Thyroid gland (tissue), 4 donors: ENCODE results near the gene ACVR2A. TPM values are rescaled to one million over a fixed set of nuclear protein-coding genes. Genes with fewer than 3 reads are reported as not detected.

Source experiments
- DNase-seq, 2 donors: peaks; one replicate each; pipeline ENCODE4 v3.0.0-alpha.2; 2019
- H3K27ac ChIP-seq, 3 donors: fragments of 200-600 bp; sonication (generic); 1 replicate in 2 of 3; 2 replicates in 1 of 3; pipeline ENCODE4 v1.5.1; 2016 to 2019; ENCODE audit warnings: mild to moderate bottlenecking in 1 of 3, moderate library complexity in 1 of 3
- H3K27me3 ChIP-seq: fragments of 200-600 bp; sonication (generic); one replicate; pipeline ENCODE4 v1.5.1; 2019
- H3K36me3 ChIP-seq, 2 donors: fragments of 200-600 bp; sonication (generic); one replicate each; pipeline ENCODE4 v1.5.1; 2016 to 2019
- H3K4me1 ChIP-seq, 2 donors: fragments of 200-600 bp; sonication (generic); one replicate each; pipeline ENCODE4 v1.5.1; 2017 to 2019
- H3K4me3 ChIP-seq, 3 donors: fragments of 200-600 bp; sonication (generic); replicated peaks in 1 of 3; 1 replicate in 2 of 3; 2 replicates in 1 of 3; pipeline ENCODE4 v1.5.1; 2016; ENCODE audit warnings: mild to moderate bottlenecking in 1 of 3
- H3K9me3 ChIP-seq: fragments of 200-600 bp; sonication (generic); one replicate; pipeline ENCODE4 v1.5.1; 2017
- POLR2A ChIP-seq, 2 donors: fragments of 450-650 bp; IDR thresholded peaks; one replicate each; pipeline ENCODE4 v1.6.1; 2017; ENCODE audit warnings: antibody characterized with exemption in 2 of 2, mild to moderate bottlenecking in 2 of 2, moderate library complexity in 1 of 2
- WGBS, 2 donors: methylation state at CpG; one replicate each; pipeline ENCODE4 v1.1.5; 2017; 5-methylcytosine and 5-hydroxymethylcytosine counted together
- intact Hi-C: fragments of 100-400 bp; cut with DNase I; formaldehyde crosslinking; loops from one replicate; pipeline ENCODE4 v1.15.1; 2023
- total RNA-seq, 4 donors: library from RNA; depleted of rRNA; stranded (reverse); fragments of >200 nt; gene quantifications; one replicate each; pipeline ENCODE4 v1.2.3, GENCODE V29; 2016
- TF ChIP-seq, protein P1 (sequence below), 6 experiments: fragments of 200-600 bp in 3 of 6; fragments of 450-650 bp in 3 of 6; sonication (generic) in 3 of 6; IDR thresholded peaks; one replicate each; pipeline ENCODE4 v1.5.1; 2016 to 2019; ENCODE audit warnings: antibody characterized with exemption in 6 of 6, mild to moderate bottlenecking in 2 of 6, inconsistent platforms in 1 of 6, moderate library complexity in 1 of 6

The ACVR2A gene
- total RNA-seq, 4 donors from 2014 or later, result 18.4 to 34.9 (median 24.8) TPM

DNA sequence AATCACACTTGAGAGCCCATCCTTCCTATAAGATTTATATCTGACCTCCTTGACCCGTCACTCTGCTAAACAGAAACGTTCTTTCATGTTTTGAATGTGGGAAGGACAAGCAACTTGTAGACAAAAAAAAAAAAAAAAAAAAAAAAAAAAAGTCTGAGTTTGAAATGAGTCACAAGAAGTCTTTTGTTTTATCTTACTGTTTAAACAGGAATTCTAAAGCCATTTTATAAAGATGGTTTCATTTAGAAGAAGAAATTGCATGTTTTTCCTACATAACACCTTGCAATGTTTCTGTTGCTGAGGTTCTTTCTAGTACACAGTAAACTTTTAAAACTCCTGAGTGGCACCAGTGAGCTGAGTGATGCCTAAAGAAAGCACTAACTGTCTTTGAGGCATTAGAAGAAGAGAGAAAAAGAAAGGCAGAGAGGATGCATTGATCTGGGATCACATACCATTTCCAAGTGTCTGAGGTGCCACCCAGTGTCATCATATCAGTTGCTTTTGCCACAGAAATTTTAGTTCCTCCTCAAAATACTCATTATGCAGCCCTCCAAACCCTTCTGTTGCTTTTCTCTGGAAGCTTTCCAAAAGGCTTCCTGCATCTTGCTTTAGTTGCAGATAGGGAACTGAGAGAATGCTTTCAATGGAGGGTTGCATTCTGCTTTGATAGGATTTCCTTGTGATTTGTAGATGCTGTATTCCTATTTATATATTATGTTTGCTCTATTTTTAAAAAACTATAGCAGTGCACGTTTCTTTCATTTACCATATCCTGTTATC lies 69.1 kb downstream of the ACVR2A start:
- H3K27ac ChIP-seq, result no peak overlapping the region
- intact Hi-C loops, result no loop called here
- 41 to 43% methylated on average over 3 of the region's 3 CpGs for WGBS, 2 donors
- no peak for DNase-seq
- H3K9me3 ChIP-seq, result no peaks in the 10 kb centered on the region
- TF ChIP-seq, protein P1, sequence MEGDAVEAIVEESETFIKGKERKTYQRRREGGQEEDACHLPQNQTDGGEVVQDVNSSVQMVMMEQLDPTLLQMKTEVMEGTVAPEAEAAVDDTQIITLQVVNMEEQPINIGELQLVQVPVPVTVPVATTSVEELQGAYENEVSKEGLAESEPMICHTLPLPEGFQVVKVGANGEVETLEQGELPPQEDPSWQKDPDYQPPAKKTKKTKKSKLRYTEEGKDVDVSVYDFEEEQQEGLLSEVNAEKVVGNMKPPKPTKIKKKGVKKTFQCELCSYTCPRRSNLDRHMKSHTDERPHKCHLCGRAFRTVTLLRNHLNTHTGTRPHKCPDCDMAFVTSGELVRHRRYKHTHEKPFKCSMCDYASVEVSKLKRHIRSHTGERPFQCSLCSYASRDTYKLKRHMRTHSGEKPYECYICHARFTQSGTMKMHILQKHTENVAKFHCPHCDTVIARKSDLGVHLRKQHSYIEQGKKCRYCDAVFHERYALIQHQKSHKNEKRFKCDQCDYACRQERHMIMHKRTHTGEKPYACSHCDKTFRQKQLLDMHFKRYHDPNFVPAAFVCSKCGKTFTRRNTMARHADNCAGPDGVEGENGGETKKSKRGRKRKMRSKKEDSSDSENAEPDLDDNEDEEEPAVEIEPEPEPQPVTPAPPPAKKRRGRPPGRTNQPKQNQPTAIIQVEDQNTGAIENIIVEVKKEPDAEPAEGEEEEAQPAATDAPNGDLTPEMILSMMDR (IDR thresholded peaks at IDR 0.05), result no peak
- no peak for TF ChIP-seq POLR2A (IDR thresholded peaks at IDR 0.05)
- H3K36me3 ChIP-seq, result no peaks in the 10 kb centered on the region
- H3K4me3 ChIP-seq, result no peak overlapping the region
- H3K4me1 ChIP-seq, result peaks cover 5 to 22% of the 10 kb centered on the region in 2 donors
- H3K27me3 ChIP-seq, result no peaks in the 10 kb centered on the region

DNA sequence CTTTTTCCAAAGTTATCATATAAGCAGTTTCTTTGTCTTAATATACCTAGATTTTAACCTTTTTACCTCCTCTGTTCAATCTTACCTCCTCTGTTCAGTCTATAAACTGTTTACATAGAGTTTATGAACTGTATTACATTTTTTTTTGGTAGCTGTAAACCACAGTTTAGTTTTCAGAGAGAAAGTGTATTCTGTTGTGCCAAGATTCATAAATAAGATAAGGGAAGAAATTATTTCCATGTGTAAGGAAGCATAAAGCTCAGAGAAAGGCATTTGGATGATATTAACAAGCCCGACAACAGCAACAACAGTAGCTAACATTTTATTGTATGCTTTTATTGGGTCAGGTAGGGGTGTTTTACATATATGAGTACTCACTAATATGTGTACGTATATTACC lies 71.2 kb downstream of the ACVR2A start:
- no peaks in the 10 kb centered on the region for H3K36me3 ChIP-seq
- no peak for DNase-seq
- peaks cover 5 to 17% of the 10 kb centered on the region in 2 donors for H3K4me1 ChIP-seq
- WGBS, 2 donors, result 94% methylated on average over 2 of the region's 2 CpGs
- no peak overlapping the region for H3K4me3 ChIP-seq
- intact Hi-C loops, result no loop called here
- H3K9me3 ChIP-seq, result no peaks in the 10 kb centered on the region
- no peak overlapping the region for H3K27ac ChIP-seq
- TF ChIP-seq POLR2A (IDR thresholded peaks at IDR 0.05), result no peak
- TF ChIP-seq, protein P1 (IDR thresholded peaks at IDR 0.05), result no peak
- no peaks in the 10 kb centered on the region for H3K27me3 ChIP-seq

DNA sequence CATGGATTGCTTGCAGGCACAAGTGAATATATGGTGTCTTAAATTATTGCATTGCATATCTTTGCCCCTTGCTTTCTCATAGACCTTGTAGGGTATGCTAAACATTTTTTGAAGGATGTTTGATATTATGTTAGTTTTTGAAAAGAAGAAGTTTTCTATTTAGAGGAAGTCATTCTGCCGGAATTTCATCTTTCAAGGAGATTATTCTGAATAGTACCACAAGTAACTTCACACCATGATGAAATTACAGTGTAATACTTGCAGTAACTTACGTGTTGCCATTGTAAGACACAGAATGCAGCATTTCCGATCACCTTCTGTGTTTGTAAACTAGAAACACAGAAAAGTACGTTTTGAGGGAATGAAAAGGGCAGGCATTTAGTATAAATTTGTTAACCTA lies 71.9 kb downstream of the ACVR2A start:
- H3K27me3 ChIP-seq, result no peaks in the 10 kb centered on the region
- DNase-seq, result no peak
- peaks cover 5 to 15% of the 10 kb centered on the region in 2 donors for H3K4me1 ChIP-seq
- no peaks in the 10 kb centered on the region for H3K36me3 ChIP-seq
- no peak for TF ChIP-seq POLR2A (IDR thresholded peaks at IDR 0.05)
- TF ChIP-seq, protein P1 (IDR thresholded peaks at IDR 0.05), result no peak
- WGBS, 2 donors, result 77 to 80% methylated on average over 4 of the region's 4 CpGs
- H3K9me3 ChIP-seq, result no peaks in the 10 kb centered on the region
- intact Hi-C loops, result no loop called here
- no peak overlapping the region for H3K4me3 ChIP-seq
- peak overlapping the region in 2 of 3 donors; percentile 11 to 13 for H3K27ac ChIP-seq

DNA sequence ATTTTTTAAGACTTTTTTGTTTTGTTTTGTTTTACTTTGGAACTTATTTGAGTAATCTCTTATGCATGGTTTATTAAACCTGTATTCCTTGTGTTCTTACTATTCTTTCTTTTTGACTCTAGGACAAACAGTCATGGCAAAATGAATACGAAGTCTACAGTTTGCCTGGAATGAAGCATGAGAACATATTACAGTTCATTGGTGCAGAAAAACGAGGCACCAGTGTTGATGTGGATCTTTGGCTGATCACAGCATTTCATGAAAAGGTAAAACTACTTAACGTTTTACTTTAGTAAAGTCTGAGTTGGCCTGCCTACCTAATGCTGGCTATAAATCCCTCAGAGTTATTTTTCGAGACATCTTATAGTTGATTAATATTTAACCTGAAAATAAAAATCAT lies 72.3 kb downstream of the ACVR2A start:
- H3K27ac ChIP-seq, result peak overlapping the region in 2 of 3 donors; percentile 19 to 24
- H3K4me1 ChIP-seq, result peaks cover 5 to 15% of the 10 kb centered on the region in 2 donors
- H3K36me3 ChIP-seq, result no peaks in the 10 kb centered on the region
- intact Hi-C loops, result no loop called here
- TF ChIP-seq POLR2A (IDR thresholded peaks at IDR 0.05), result no peak
- TF ChIP-seq, protein P1 (IDR thresholded peaks at IDR 0.05), result no peak
- peak; percentile 10 to 14 for DNase-seq
- 41 to 44% methylated on average over 4 of the region's 4 CpGs for WGBS, 2 donors
- no peak overlapping the region for H3K4me3 ChIP-seq
- H3K27me3 ChIP-seq, result no peaks in the 10 kb centered on the region
- no peaks in the 10 kb centered on the region for H3K9me3 ChIP-seq

DNA sequence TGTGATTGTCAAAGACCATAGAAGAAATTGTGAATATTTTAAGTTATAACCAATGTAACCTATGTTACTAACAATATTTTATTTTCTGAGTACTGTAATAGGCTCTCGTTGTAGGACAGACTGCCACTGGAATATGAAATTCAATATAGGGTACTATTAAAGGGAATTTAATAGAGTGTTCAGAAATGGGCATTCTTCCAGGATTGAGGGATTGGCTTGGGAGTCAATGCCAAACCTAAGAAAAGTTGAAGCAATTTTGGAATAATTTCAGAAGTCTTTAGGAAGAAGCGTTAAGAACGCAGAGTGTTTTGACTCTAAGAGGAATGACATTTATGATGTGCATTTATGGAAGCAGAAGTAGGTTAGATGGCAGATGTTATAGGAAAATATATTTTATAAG lies 79.0 kb downstream of the ACVR2A start:
- H3K4me1 ChIP-seq, result peaks cover 0 to 8% of the 10 kb centered on the region in 2 donors
- DNase-seq, result no peak
- no peak for TF ChIP-seq POLR2A (IDR thresholded peaks at IDR 0.05)
- TF ChIP-seq, protein P1 (IDR thresholded peaks at IDR 0.05), result no peak
- no peaks in the 10 kb centered on the region for H3K27me3 ChIP-seq
- H3K4me3 ChIP-seq, result no peak overlapping the region
- no peak overlapping the region for H3K27ac ChIP-seq
- intact Hi-C loops, result no loop called here
- peaks cover 0 to 6% of the 10 kb centered on the region in 2 donors for H3K36me3 ChIP-seq
- H3K9me3 ChIP-seq, result no peaks in the 10 kb centered on the region
- 82 to 85% methylated on average over 3 of the region's 3 CpGs for WGBS, 2 donors
